HTERT RPE-1 (cell line): ENCODE results near the gene CNR1.

Experiments used
- in situ Hi-C: fragments of 300-500 bp; cut with MboI; formaldehyde crosslinking; loops from 4 replicates; pipeline ENCODE4 v1.14.3; 2020; ENCODE audit warnings: low sequenced_read_pairs

Gene CNR1

GRCh38 chr6:88144637-88145297, 21.4 kb downstream of the CNR1 start:
- in situ Hi-C loops, result no loop called here

- in situ Hi-C loops, result no loop called here
Observed at GRCh38 chr6:88143421-88144157, 22.6 kb downstream of the CNR1 start.

- in situ Hi-C loops, result no loop called here
Observed at GRCh38 chr6:88142297-88142668, 23.9 kb downstream of the CNR1 start.

- in situ Hi-C loops, result no loop called here
Observed at GRCh38 chr6:88141561-88142296, 24.4 kb downstream of the CNR1 start.

- in situ Hi-C loops, result no loop called here
Observed at GRCh38 chr6:88137915-88138314, 28.2 kb downstream of the CNR1 start.

- in situ Hi-C loops, result no loop called here
Observed at GRCh38 chr6:88135578-88136114, 30.5 kb downstream of the CNR1 start.

GRCh38 chr6:88134575-88134974, 31.6 kb downstream of the CNR1 start:
- in situ Hi-C loops, result no loop called here

- in situ Hi-C loops, result no loop called here
Observed at GRCh38 chr6:88133718-88134117, 32.4 kb downstream of the CNR1 start.

GRCh38 chr6:88124925-88125557, 41.1 kb downstream of the CNR1 start:
- in situ Hi-C loops, result no loop called here

- in situ Hi-C loops, result no loop called here
Observed at GRCh38 chr6:88120635-88121034, 45.5 kb downstream of the CNR1 start.

- in situ Hi-C loops, result no loop called here
Observed at GRCh38 chr6:88119769-88120168, 46.4 kb downstream of the CNR1 start.

GRCh38 chr6:88116276-88116675, 49.9 kb downstream of the CNR1 start:
- in situ Hi-C loops, result no loop called here

GRCh38 chr6:88115307-88115706, 50.8 kb downstream of the CNR1 start:
- in situ Hi-C loops, result no loop called here

- in situ Hi-C loops, result no loop called here
Observed at GRCh38 chr6:88114838-88115237, 51.3 kb downstream of the CNR1 start.

GRCh38 chr6:88111991-88112390, 54.2 kb downstream of the CNR1 start:
- in situ Hi-C loops, result no loop called here

GRCh38 chr6:88107241-88107640, 58.9 kb downstream of the CNR1 start:
- in situ Hi-C loops, result no loop called here

GRCh38 chr6:88105741-88106340, 60.3 kb downstream of the CNR1 start:
- in situ Hi-C loops, result no loop called here
